AG04449 (cell line): Measurements from ENCODE around the gene KIF3B.
"Not testable (repeated sequence)": the region's sequence is repeated elsewhere in the genome, so short reads cannot be mapped to it uniquely, and the experiment has no call there.

Source experiments
- CTCF ChIA-PET: fragments of 350-600 bp; formaldehyde crosslinking; extraction: SDS; loops from one replicate; lab custom pipeline; 2021; ENCODE audit warnings: antibody characterized with exemption; lab: Yijun Ruan, JAX
- POLR2A ChIA-PET: fragments of 400-600, 350-600 bp; formaldehyde crosslinking; extraction: SDS; loops from one replicate; lab custom pipeline; 2020; ENCODE audit warnings: antibody characterized with exemption, inconsistent platforms; lab: Yijun Ruan, JAX
- DNase-seq: peaks from one replicate; pipeline ENCODE4 v3.0.0-alpha.2; 2010; ENCODE audit warnings: low read depth, low spot score
- H3K4me3 ChIP-seq: 2 replicates; pipeline ENCODE4 v1.5.1; 2011; ENCODE audit warnings: low read depth, mild to moderate bottlenecking, control low read depth, low read length
- TF ChIP-seq, protein P1 (sequence below): IDR thresholded peaks from one replicate; pipeline ENCODE4 v1.5.1; 2011; ENCODE audit warnings: mild to moderate bottlenecking, moderate library complexity, low read length, control low read depth, inconsistent platforms; ENCODE audit not compliant: insufficient read depth; ENCODE audit errors: missing control alignments

Gene KIF3B

DNA sequence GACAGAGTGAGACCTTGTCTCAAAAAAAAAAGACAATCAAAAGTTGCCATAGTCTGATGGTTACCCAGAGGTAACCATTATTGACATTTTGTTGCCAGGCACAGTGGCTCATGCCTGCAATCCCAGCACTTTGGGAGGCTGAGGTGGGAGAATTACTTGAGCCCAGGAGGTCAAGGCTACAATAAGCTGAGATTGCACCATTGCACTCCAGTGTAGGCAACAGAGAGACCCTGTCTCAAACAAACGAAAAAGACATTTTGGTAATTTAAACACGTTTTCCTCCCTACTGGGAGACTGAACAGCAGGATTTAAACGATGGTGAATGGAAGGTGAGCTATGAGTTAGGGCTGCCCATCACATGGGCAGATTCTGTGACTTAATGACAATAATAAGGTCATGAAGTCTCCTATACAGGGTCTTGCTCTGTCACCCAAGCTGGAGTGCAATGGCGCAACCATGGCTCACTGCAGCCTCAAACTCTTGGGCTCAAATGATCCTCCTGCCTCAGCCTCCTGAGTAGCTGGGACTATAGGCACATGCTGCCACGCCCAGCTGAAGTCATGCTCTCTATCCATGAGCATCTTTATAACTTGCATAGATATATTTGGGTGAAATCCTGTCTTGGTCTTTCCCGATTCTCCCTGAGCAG is 76.5 kb downstream of the KIF3B start:
- no peak for DNase-seq
- CTCF ChIA-PET: interaction anchor here (2.8 to 7.1 kb wide), 2 partner anchors 11 to 16 kb away, joined by 6 to 35 read pairs; no protein-coding TSS in a partner anchor
- H3K4me3 ChIP-seq: no peak overlapping the region
- TF ChIP-seq, protein P1, sequence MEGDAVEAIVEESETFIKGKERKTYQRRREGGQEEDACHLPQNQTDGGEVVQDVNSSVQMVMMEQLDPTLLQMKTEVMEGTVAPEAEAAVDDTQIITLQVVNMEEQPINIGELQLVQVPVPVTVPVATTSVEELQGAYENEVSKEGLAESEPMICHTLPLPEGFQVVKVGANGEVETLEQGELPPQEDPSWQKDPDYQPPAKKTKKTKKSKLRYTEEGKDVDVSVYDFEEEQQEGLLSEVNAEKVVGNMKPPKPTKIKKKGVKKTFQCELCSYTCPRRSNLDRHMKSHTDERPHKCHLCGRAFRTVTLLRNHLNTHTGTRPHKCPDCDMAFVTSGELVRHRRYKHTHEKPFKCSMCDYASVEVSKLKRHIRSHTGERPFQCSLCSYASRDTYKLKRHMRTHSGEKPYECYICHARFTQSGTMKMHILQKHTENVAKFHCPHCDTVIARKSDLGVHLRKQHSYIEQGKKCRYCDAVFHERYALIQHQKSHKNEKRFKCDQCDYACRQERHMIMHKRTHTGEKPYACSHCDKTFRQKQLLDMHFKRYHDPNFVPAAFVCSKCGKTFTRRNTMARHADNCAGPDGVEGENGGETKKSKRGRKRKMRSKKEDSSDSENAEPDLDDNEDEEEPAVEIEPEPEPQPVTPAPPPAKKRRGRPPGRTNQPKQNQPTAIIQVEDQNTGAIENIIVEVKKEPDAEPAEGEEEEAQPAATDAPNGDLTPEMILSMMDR: no peak
- POLR2A ChIA-PET: no interaction called here

DNA sequence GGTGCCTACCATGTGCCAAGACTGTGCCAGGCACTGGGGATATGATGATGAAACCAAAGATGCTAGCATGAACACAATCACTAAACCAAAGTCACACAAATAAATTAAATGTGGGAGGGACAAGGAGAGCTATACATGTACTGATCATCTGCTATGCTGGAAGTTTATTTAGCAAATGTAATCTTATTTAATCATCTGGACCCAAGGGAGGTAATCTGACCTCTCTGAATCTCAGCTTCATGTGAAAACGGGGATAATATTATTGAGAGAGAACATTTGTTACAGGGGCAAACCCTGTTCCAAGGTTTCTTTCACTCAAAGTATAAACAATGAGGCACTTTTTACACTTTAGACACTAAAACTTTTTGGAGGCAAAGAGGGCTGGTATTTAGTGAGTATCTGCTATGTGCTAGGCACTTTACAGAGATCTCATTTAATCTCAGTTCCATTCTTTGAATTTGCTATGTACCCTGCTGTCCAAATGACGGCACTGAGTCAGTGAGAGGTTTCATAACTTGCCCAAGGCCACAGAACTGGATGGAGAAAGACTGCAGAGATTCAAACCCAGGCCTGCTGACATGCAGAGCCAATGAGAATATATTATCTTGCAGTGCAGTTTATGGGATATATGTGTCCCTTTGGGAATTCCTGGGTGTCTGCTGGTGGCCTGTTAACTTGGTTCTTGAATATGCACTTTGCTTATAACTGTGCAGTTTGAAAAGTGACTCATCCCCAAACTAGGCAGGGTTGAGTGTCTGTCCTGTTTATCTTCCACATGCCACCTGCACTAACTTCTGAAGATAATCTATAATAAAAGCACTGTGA is 77.4 kb downstream of the KIF3B start:
- TF ChIP-seq, protein P1: no peak
- ChIA-PET CTCF (interaction anchor here (2.8 to 7.1 kb wide), 2 partner anchors 12 to 17 kb away, joined by 6 to 35 read pairs; no protein-coding TSS in a partner anchor), POLR2A (no interaction called here)
- H3K4me3 ChIP-seq: no peak overlapping the region
- DNase-seq: no peak

DNA sequence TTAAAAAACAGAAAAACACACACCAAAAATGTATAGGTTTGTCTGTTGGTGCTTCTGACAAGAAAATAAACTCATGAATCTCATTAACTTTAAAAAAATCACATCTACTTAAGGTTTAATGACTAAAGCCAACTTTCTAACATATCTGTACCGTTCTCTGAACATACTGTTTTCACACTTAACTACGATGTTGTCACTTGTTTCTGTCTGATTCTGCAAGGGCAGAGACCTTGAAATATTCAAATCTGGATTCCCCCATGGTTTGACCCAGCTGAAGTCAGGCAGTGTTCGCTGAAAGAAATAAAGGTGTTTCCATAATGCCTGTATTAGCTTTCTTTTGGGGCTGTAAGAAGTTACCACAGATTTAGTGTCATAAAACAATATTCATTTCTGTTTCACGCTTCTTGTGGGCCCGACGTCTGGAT is 78.0 kb downstream of the KIF3B start:
- CTCF ChIA-PET: interaction anchor here (7.1 kb wide), 1 partner anchor 18 kb away, joined by 35 read pairs; no protein-coding TSS in a partner anchor
- TF ChIP-seq, protein P1: no peak
- POLR2A ChIA-PET: interaction anchor here (0.8 kb wide), 1 partner anchor 13 kb away, joined by 8 read pairs; no protein-coding TSS in a partner anchor
- H3K4me3 ChIP-seq: no peak overlapping the region
- no peak for DNase-seq

DNA sequence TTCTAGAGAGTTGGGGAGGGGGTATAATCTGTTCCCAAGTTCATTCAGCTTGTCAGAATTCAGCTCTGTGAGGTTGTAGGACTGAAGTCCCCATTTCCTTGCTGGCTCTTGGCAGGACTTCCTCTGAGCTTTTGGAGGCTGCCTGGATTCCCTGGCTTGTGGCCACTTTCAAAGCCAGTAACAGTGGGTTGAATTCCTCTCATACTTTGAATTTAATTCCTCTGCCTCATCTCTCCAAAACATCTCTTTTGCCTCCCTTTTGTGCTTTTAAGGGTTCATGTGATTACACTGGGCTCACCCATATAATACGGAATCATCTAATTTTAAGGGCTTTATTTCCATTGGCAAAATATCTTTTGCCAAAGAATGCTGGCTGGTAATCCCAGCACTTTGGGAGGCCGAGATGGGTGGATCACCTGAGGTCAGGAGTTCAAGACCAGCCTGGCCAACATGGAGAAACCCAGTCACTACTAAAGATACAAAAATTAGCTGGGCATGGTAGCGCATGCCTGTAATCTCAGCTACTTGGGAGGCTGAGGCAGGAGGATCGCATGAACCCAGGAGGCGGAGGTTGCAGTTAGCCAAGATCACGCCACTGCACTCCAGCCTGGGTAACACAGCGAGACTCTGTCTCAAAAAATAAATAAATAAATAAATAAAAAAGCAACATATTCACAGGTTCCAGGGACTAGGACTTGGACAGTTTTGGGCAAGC is 78.6 kb downstream of the KIF3B start:
- DNase-seq, H3K4me3 ChIP-seq: not testable (repeated sequence)
- POLR2A ChIA-PET: interaction anchor here (0.8 kb wide), 1 partner anchor 14 kb away, joined by 8 read pairs; no protein-coding TSS in a partner anchor
- CTCF ChIA-PET: interaction anchor here (7.1 kb wide), 1 partner anchor 18 kb away, joined by 35 read pairs; no protein-coding TSS in a partner anchor

DNA sequence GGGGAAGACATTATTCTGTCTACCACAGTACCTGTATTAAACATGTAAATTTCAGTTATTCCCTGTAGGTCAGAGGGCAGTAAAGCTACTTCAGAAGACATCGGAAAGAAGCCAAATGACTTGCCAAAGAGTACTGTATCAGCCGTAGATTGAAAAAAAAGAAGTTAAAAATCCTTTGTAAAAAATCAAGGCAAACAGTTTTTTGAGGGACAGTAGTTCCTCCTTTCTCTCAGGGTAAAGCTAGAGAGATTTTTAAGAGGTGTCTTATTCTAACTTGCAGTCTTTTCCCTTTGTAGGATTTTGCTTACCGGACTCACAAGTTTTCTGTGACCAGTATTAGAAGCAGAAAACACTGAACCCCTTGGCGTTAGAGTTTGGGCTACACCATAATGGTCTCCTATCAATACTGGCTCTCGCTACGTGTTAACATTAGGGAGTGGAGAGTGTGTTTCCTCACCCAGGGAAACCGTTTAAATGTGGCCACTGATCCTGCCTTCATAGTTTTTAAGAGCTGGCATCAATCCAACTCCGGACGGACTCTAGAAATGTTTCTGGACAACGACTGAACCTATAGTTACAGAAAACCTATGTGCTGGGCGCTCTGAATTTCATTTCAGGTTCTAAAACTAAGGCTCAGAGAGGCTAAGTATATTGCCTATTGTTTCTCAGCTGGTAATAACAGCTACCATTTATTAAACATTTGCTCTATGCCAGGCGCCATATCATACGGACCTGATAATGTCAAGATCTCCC is 79.3 kb downstream of the KIF3B start:
- ChIA-PET POLR2A (interaction anchor here (1.6 kb wide), 1 partner anchor 119 kb away, joined by 5 read pairs; no protein-coding TSS in a partner anchor), CTCF (interaction anchor here (7.1 kb wide), 1 partner anchor 19 kb away, joined by 35 read pairs; no protein-coding TSS in a partner anchor)
- no peak for DNase-seq
- TF ChIP-seq, protein P1: no peak
- peak overlapping the region; percentile 91 for H3K4me3 ChIP-seq
